HG03159 (cell line): ENCODE data around the gene UPF2.

Experiments
- ATAC-seq: cut with Tn5 transposase; IDR thresholded peaks from one replicate; pipeline ENCODE4 v1.9.1; 2021; ENCODE audit warnings: mild to moderate bottlenecking, moderate library complexity; ENCODE audit not compliant: unreplicated experiment

Gene UPF2

GRCh38 chr10:11962176-11962575 is 80.4 kb downstream of the UPF2 start:
- ATAC-seq, result no peak

GRCh38 chr10:11961771-11962170 is 80.8 kb downstream of the UPF2 start:
- ATAC-seq, result no peak

GRCh38 chr10:11959966-11960365 is 82.6 kb downstream of the UPF2 start:
- ATAC-seq, result no peak

GRCh38 chr10:11958956-11959355 is 83.7 kb downstream of the UPF2 start:
- ATAC-seq, result no peak

- ATAC-seq, result no peak
Measured at GRCh38 chr10:11951695-11952094, 90.9 kb downstream of the UPF2 start.

GRCh38 chr10:11950325-11951018 is 92.1 kb downstream of the UPF2 start:
- ATAC-seq, result no peak

GRCh38 chr10:11949152-11949551 is 93.5 kb downstream of the UPF2 start:
- ATAC-seq, result no peak

- no peak for ATAC-seq
Measured at GRCh38 chr10:11946652-11947051, 96.0 kb downstream of the UPF2 start.

GRCh38 chr10:11936389-11937152 is 106.0 kb downstream of the UPF2 start:
- no peak for ATAC-seq

GRCh38 chr10:11934262-11934661 is 108.3 kb downstream of the UPF2 start:
- no peak for ATAC-seq

GRCh38 chr10:11933577-11934223 is 108.9 kb downstream of the UPF2 start:
- ATAC-seq, result no peak

GRCh38 chr10:11931038-11931437 is 111.6 kb downstream of the UPF2 start:
- ATAC-seq, result no peak

GRCh38 chr10:11930312-11930978 is 112.2 kb downstream of the UPF2 start:
- no peak for ATAC-seq

- ATAC-seq, result no peak
Measured at GRCh38 chr10:11927746-11928145, 114.9 kb downstream of the UPF2 start.

- no peak for ATAC-seq
Measured at GRCh38 chr10:11921800-11922392, 120.7 kb downstream of the UPF2 start.

GRCh38 chr10:11919271-11919670 is 123.3 kb downstream of the UPF2 start:
- ATAC-seq, result no peak

- ATAC-seq, result no peak
Measured at GRCh38 chr10:11918384-11918783, 124.2 kb downstream of the UPF2 start.

- ATAC-seq, result no peak
Measured at GRCh38 chr10:11913079-11913641, 129.4 kb downstream of the UPF2 start.

GRCh38 chr10:11910102-11910501 is 132.5 kb downstream of the UPF2 start:
- no peak for ATAC-seq

- no peak for ATAC-seq
Measured at GRCh38 chr10:11909618-11910017, 133.0 kb downstream of the UPF2 start.

GRCh38 chr10:11908991-11909390 is 133.6 kb downstream of the UPF2 start:
- no peak for ATAC-seq
